MM.1S (cell line): Measurements from ENCODE around the gene POLE2.

Experiments
- EZH2 ChIP-seq: fragments of 300-600 bp; sonication (generic); optimal IDR thresholded peaks from 2 replicates; pipeline ENCODE3; 2017; ENCODE audit warnings: low read depth, mild to moderate bottlenecking, antibody characterized with exemption, low read length, mixed read lengths
- EZH2phosphoT487 ChIP-seq: fragments of 300-600 bp; sonication (generic); IDR thresholded peaks from 2 replicates; pipeline ENCODE4 v1.6.1; 2018; ENCODE audit warnings: antibody characterized with exemption, low read length
- TF ChIP-seq, protein P1 (sequence below): fragments of 300-600 bp; sonication (generic); IDR thresholded peaks from 2 replicates; pipeline ENCODE4 v1.5.1; 2016; ENCODE audit warnings: antibody characterized with exemption, low read length, mixed read lengths

DNA sequence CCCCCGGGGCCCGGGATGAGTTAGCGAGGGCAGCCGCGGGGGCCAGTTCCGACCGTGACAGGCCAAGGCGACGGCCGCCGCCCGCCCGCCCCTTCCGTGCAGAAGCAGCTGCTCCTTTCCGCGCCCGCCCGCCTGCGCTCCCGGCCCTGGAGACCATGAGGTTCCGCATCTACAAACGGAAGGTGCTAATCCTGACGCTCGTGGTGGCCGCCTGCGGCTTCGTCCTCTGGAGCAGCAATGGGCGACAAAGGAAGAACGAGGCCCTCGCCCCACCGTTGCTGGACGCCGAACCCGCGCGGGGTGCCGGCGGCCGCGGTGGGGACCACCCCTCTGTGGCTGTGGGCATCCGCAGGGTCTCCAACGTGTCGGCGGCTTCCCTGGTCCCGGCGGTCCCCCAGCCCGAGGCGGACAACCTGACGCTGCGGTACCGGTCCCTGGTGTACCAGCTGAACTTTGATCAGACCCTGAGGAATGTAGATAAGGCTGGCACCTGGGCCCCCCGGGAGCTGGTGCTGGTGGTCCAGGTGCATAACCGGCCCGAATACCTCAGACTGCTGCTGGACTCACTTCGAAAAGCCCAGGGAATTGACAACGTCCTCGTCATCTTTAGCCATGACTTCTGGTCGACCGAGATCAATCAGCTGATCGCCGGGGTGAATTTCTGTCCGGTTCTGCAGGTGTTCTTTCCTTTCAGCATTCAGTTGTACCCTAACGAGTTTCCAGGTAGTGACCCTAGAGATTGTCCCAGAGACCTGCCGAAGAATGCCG is 66.7 kb downstream of the POLE2 start:
- TF ChIP-seq EZH2, result no peak
- TF ChIP-seq, protein P1, sequence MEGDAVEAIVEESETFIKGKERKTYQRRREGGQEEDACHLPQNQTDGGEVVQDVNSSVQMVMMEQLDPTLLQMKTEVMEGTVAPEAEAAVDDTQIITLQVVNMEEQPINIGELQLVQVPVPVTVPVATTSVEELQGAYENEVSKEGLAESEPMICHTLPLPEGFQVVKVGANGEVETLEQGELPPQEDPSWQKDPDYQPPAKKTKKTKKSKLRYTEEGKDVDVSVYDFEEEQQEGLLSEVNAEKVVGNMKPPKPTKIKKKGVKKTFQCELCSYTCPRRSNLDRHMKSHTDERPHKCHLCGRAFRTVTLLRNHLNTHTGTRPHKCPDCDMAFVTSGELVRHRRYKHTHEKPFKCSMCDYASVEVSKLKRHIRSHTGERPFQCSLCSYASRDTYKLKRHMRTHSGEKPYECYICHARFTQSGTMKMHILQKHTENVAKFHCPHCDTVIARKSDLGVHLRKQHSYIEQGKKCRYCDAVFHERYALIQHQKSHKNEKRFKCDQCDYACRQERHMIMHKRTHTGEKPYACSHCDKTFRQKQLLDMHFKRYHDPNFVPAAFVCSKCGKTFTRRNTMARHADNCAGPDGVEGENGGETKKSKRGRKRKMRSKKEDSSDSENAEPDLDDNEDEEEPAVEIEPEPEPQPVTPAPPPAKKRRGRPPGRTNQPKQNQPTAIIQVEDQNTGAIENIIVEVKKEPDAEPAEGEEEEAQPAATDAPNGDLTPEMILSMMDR, result no peak
- TF ChIP-seq EZH2phosphoT487, result no peak
